SH-SY5Y (cell line): ENCODE data around the gene IFIH1.

Experiments
- GATA2 ChIP-seq: IDR thresholded peaks from 2 replicates; pipeline ENCODE4 v1.6.1; 2011; ENCODE audit warnings: mild to moderate bottlenecking, low read depth, low read length
- GATA3 ChIP-seq: IDR thresholded peaks from 2 replicates; pipeline ENCODE4 v1.6.1; 2011; ENCODE audit warnings: low read depth, mild to moderate bottlenecking, low read length, moderate library complexity

GRCh38 chr2:162245781-162246180 is 72.7 kb downstream of the IFIH1 start:
- TF ChIP-seq GATA3 (no peak), GATA2 (no peak)
